ENCODE data around the gene FZD10.

DNA sequence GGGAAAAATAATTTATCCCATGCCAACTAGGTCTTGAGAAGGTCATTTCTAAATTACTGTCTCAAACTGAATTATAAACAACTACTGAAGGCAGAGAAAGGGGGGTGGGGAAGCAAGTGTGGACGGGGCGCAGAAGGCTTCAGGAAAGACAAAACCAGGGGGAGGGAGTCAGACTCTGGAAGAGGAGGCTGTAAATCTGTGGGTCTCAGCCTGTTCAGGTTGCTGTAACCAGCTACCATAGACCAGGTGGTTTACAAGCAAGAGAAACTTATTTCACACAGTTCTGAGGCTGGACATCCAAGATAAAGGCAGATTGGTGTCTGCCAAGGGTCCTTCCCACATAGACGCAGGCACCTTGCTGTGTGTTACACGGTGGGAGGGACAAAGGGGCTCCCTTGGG, 39.9 kb upstream of the FZD10 start:
- TF ChIP-seq, protein P1, sequence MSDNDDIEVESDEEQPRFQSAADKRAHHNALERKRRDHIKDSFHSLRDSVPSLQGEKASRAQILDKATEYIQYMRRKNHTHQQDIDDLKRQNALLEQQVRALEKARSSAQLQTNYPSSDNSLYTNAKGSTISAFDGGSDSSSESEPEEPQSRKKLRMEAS (IDR thresholded peaks at IDR 0.05): no peak
- TF ChIP-seq ZNF274 (IDR thresholded peaks at IDR 0.05; ENCODE audit: borderline replicate concordance, extremely low read depth, low read length) (no peak), KDM1A (IDR thresholded peaks at IDR 0.05; ENCODE audit: borderline replicate concordance, low read length) (no peak)
